B cell (primary cell): ENCODE measurements around the gene ODC1. TPM values are rescaled to one million over a fixed set of nuclear protein-coding genes. Genes with fewer than 3 reads are reported as not detected.

Experiments
- ATAC-seq: fragments of 200-7000 bp; cut with Tn5 transposase; one replicate; pipeline ENCODE4 v1.10.0; 2021; ENCODE audit warnings: low read depth, mild to moderate bottlenecking, moderate number of reproducible peaks, moderate library complexity
- CTCF ChIA-PET: fragments of 350-600 bp; sonication (Branson Sonifier 250); formaldehyde crosslinking; loops from one replicate; lab custom pipeline; 2021; ENCODE audit warnings: antibody characterized with exemption, inconsistent platforms; lab: Charles Lee
- POLR2A ChIA-PET: fragments of 350-600 bp; sonication (Branson Sonifier 250); formaldehyde crosslinking; loops from one replicate; lab custom pipeline; 2021; ENCODE audit warnings: antibody characterized with exemption; lab: Charles Lee
- DNase-seq: peaks from one replicate; pipeline ENCODE4 v3.0.0; 2013
- H2AFZ ChIP-seq: 2 replicates; pipeline ENCODE4 v1.6.1; 2012; ENCODE audit warnings: mild to moderate bottlenecking, low read depth, low read length; ENCODE audit not compliant: insufficient read depth, poor library complexity, severe bottlenecking
- H3K27ac ChIP-seq, 2 donors: 1 replicate in 1 of 2; 2 replicates in 1 of 2; pipeline ENCODE4 v1.5.1; 2012 to 2013; ENCODE audit warnings: low read length in 2 of 2, mild to moderate bottlenecking in 2 of 2, moderate library complexity in 1 of 2
- H3K27me3 ChIP-seq, 4 experiments: fragments of 200-600 bp in 1 of 4; sonication (generic) in 1 of 4; replicated peaks in 1 of 4; 1 replicate in 2 of 4; 2 replicates in 2 of 4; pipeline versions ENCODE4 v1.6.1 to v1.7.0; 2013 to 2016; ENCODE audit warnings: low read length in 3 of 4, mild to moderate bottlenecking in 2 of 4, mixed read lengths in 1 of 4, moderate library complexity in 1 of 4; ENCODE audit not compliant: insufficient read depth in 4 of 4, control insufficient read depth in 3 of 4; ENCODE audit errors: control extremely low read depth in 1 of 4
- H3K36me3 ChIP-seq, 2 experiments: replicated peaks in 1 of 2; 1 replicate in 1 of 2; 2 replicates in 1 of 2; pipeline versions ENCODE4 v1.6.1 to v1.7.1; 2013; ENCODE audit warnings: low read length in 1 of 2; ENCODE audit not compliant: insufficient read depth in 2 of 2, control insufficient read depth in 1 of 2; ENCODE audit errors: control extremely low read depth in 1 of 2, extremely low read depth in 1 of 2
- H3K4me1 ChIP-seq, 2 donors: fragments of 200-600 bp in 1 of 2; sonication (generic) in 1 of 2; 1 replicate in 1 of 2; 2 replicates in 1 of 2; pipeline versions ENCODE4 v1.5.1 to v1.6.1; 2013 to 2017; ENCODE audit warnings: low read length in 2 of 2; ENCODE audit not compliant: control insufficient read depth in 2 of 2, insufficient read depth in 2 of 2
- H3K4me2 ChIP-seq: replicated peaks from 2 replicates; pipeline ENCODE3; 2012; ENCODE audit warnings: mild to moderate bottlenecking, low read depth, low read length; ENCODE audit not compliant: poor library complexity, severe bottlenecking
- H3K4me3 ChIP-seq, 5 experiments: fragments of 200-600 bp in 1 of 5; sonication (generic) in 1 of 5; 1 replicate in 3 of 5; 2 replicates in 2 of 5; pipeline versions ENCODE4 v1.5.1 to v1.7.0; 2011 to 2016; ENCODE audit warnings: low read length in 4 of 5, mild to moderate bottlenecking in 4 of 5, low read depth in 2 of 5, control low read depth in 1 of 5, moderate library complexity in 1 of 5; ENCODE audit not compliant: insufficient read depth in 1 of 5; ENCODE audit errors: control extremely low read depth in 1 of 5, extremely low read depth in 1 of 5
- H3K79me2 ChIP-seq: fragments of 200-600 bp; sonication (generic); one replicate; pipeline ENCODE4 v1.6.0; 2016; ENCODE audit warnings: low read length; ENCODE audit not compliant: control insufficient read depth, insufficient read depth
- H3K9ac ChIP-seq: fragments of 200-600 bp; sonication (generic); 2 replicates; pipeline ENCODE4 v1.6.1; 2017; ENCODE audit warnings: mild to moderate bottlenecking, low read length, moderate library complexity
- H3K9me3 ChIP-seq, 3 donors: one replicate each; pipeline versions ENCODE4 v1.6.1 to v1.7.1; 2013; ENCODE audit warnings: low read length in 2 of 3; ENCODE audit not compliant: control insufficient read depth in 2 of 3, insufficient read depth in 1 of 3; ENCODE audit errors: control extremely low read depth in 1 of 3
- H4K20me1 ChIP-seq: 2 replicates; pipeline ENCODE4 v1.6.0; 2012; ENCODE audit warnings: mild to moderate bottlenecking, low read length; ENCODE audit not compliant: insufficient read depth, control insufficient read depth, poor library complexity, severe bottlenecking
- H3K27ac Mint-ChIP-seq: one replicate; pipeline ENCODE4 v1.8.0; 2021; ENCODE audit warnings: mixed read lengths
- H3K27me3 Mint-ChIP-seq: one replicate; pipeline ENCODE4 v1.8.0; 2021; ENCODE audit warnings: mixed read lengths
- H3K4me1 Mint-ChIP-seq: one replicate; pipeline ENCODE4 v1.8.0; 2021; ENCODE audit warnings: mixed read lengths
- H3K4me3 Mint-ChIP-seq: one replicate; pipeline ENCODE4 v1.8.0; 2021; ENCODE audit warnings: mixed read lengths
- H3K9me3 Mint-ChIP-seq: one replicate; pipeline ENCODE4 v1.8.0; 2022; ENCODE audit warnings: mixed read lengths; ENCODE audit not compliant: insufficient read depth
- EZH2 ChIP-seq: IDR thresholded peaks from 2 replicates; pipeline ENCODE4 v1.6.1; 2012; ENCODE audit warnings: borderline replicate concordance, low read depth, mild to moderate bottlenecking, moderate library complexity, low read length; ENCODE audit not compliant: insufficient read depth, poor library complexity, severe bottlenecking
- WGBS: methylation state at CpG from one replicate; pipeline ENCODE4 v1.1.5; 2013; ENCODE audit warnings: missing lambda C conversion rate; ENCODE audit not compliant: insufficient coverage; 5-methylcytosine and 5-hydroxymethylcytosine counted together
- intact Hi-C: fragments of 100-400 bp; cut with micrococcal nuclease; formaldehyde crosslinking; loops from one replicate; pipeline ENCODE4 v1.10.0; 2022
- polyA plus RNA-seq: library from polyadenylated mRNA; depleted of rRNA; stranded (reverse); fragments of >200 nt; gene quantifications from 2 replicates; pipeline ENCODE4 v1.2.3, GENCODE V29; 2012
- total RNA-seq, 2 donors: library from RNA; stranded (reverse); fragments of 120-200 nt in 1 of 2; gene quantifications; 1 replicate in 1 of 2; 2 replicates in 1 of 2; pipeline versions ENCODE4 v1.2.3 to v1.2.4, GENCODE V29; 2013 to 2022
- TF ChIP-seq, protein P1 (sequence below): fragments of 200-600 bp; IDR thresholded peaks from one replicate; pipeline ENCODE4 v1.8.0; 2022; ENCODE audit warnings: antibody characterized with exemption, mild to moderate bottlenecking

The ODC1 gene
- total and polyA plus RNA-seq, 2 donors (not counting 1 experiment from before 2014, with no cell fraction given), result 88.7 to 171 TPM

DNA sequence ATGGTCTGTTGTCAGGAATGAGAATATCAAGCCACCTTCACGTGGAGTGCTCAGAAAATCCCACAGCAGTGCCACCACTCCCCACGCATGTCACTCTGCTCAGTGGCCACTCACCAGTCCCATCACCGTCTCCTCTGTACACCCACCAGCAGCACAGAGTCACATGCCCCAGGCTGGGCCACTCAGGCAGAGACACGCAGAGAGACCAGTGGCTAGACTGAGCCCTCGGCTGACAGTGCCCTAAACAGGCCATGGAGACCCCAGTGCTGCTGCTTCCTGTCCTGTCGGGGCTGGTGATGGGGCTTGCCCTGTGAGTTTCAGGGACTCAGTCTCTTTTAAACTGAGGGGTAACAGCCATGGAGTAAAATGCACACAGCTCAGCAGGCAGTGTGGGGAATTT, 25.9 kb downstream of the ODC1 start:
- no peak overlapping the region for H3K4me3 ChIP-seq
- TF ChIP-seq, protein P1, sequence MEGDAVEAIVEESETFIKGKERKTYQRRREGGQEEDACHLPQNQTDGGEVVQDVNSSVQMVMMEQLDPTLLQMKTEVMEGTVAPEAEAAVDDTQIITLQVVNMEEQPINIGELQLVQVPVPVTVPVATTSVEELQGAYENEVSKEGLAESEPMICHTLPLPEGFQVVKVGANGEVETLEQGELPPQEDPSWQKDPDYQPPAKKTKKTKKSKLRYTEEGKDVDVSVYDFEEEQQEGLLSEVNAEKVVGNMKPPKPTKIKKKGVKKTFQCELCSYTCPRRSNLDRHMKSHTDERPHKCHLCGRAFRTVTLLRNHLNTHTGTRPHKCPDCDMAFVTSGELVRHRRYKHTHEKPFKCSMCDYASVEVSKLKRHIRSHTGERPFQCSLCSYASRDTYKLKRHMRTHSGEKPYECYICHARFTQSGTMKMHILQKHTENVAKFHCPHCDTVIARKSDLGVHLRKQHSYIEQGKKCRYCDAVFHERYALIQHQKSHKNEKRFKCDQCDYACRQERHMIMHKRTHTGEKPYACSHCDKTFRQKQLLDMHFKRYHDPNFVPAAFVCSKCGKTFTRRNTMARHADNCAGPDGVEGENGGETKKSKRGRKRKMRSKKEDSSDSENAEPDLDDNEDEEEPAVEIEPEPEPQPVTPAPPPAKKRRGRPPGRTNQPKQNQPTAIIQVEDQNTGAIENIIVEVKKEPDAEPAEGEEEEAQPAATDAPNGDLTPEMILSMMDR, result no peak
- TF ChIP-seq EZH2, result no peak
- Mint-ChIP-seq H3K4me1 (peaks cover 8% of the 10 kb centered on the region), H3K9me3 (no peaks in the 10 kb centered on the region), H3K27ac (no peak overlapping the region), H3K4me3 (no peak overlapping the region), H3K27me3 (no peaks in the 10 kb centered on the region)
- H3K4me1 ChIP-seq, result peaks cover 0 to 13% of the 10 kb centered on the region in 2 donors
- no peak overlapping the region for H2AFZ ChIP-seq
- ATAC-seq (no peak), DNase-seq (no peak)
- H3K9me3 ChIP-seq, result no peaks in the 10 kb centered on the region
- ChIA-PET POLR2A (no interaction called here), CTCF (no interaction called here)
- peaks cover 0 to 52% of the 10 kb centered on the region in 2 experiments for H3K36me3 ChIP-seq
- no peaks in the 10 kb centered on the region for H3K79me2 ChIP-seq
- no peaks in the 10 kb centered on the region for H4K20me1 ChIP-seq
- no peak overlapping the region for H3K9ac ChIP-seq
- intact Hi-C loops, result no loop called here
- no peaks in the 10 kb centered on the region for H3K27me3 ChIP-seq
- H3K4me2 ChIP-seq, result no peak overlapping the region
- H3K27ac ChIP-seq, result no peak overlapping the region
- WGBS, result 90% methylated on average over 6 of the region's 6 CpGs

DNA sequence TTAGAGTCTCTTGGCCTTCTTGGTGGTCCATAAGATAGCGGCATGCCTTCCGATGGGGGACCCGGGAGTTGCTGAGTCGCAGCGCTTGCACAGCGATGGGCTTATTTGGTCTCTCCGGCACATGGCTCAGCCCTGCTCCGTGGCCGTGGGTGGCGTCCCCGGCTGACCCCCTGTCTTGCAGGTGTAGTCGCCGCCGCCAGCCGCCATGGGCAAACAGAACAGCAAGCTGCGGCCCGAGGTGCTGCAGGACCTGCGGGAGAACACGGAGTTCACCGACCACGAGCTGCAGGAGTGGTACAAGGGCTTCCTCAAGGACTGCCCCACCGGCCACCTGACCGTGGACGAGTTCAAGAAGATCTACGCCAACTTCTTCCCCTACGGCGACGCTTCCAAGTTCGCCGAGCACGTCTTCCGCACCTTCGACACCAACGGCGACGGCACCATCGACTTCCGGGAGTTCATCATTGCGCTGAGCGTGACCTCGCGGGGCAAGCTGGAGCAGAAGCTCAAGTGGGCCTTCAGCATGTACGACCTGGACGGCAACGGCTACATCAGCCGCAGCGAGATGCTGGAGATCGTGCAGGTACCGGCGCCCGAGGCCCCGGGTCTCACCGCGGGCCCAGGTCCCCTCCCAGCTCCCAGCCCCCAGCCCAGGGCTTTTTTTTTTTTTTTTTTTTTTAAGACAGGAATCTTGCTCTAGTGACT, 28.4 kb downstream of the ODC1 start:
- no peaks in the 10 kb centered on the region for H3K9me3 Mint-ChIP-seq
- Histone ChIP-seq H3K4me1 (peaks cover 0 to 15% of the 10 kb centered on the region in 2 donors), H3K9me3 (no peaks in the 10 kb centered on the region), H3K79me2 (peaks cover 21% of the 10 kb centered on the region), H3K36me3 (peaks cover 0 to 36% of the 10 kb centered on the region in 2 experiments), H3K9ac (no peak overlapping the region), H4K20me1 (peaks cover 11% of the 10 kb centered on the region), H3K27ac (no peak overlapping the region), H3K4me2 (no peak overlapping the region), H3K4me3 (no peak overlapping the region), H2AFZ (no peak overlapping the region), H3K27me3 (no peaks in the 10 kb centered on the region)
- no peak overlapping the region for H3K4me3 Mint-ChIP-seq
- TF ChIP-seq, protein P1, result no peak
- no peak for TF ChIP-seq EZH2
- intact Hi-C loops, result no loop called here
- DNase-seq (no peak), ATAC-seq (no peak)
- ChIA-PET CTCF (interaction anchor here (1.5 to 2.2 kb wide), 4 partner anchors 11 to 35 kb away, joined by 3 to 10 read pairs (median 4); no protein-coding TSS in a partner anchor), POLR2A (interaction anchor here (0.6 to 0.7 kb wide), 3 partner anchors 10 to 127 kb away, joined by 4 to 6 read pairs (median 6); no protein-coding TSS in a partner anchor)
- peaks cover 10% of the 10 kb centered on the region for H3K4me1 Mint-ChIP-seq
- no peaks in the 10 kb centered on the region for H3K27me3 Mint-ChIP-seq
- no peak overlapping the region for H3K27ac Mint-ChIP-seq
- 98% methylated on average over 47 of the region's 54 CpGs for WGBS
